Activated CD4-positive, alpha-beta T cell treated with anti-CD3 and anti-CD28 coated beads, Interleukin-2, Interleukin-6, amounts not matched to agents 100 ng/mL and 50 ng/mL, durations not matched to agents 16 hours and 8 hours (primary cell): ENCODE results near the gene NR4A2.
"Not testable (repeated sequence)": the region's sequence is repeated elsewhere in the genome, so short reads cannot be mapped to it uniquely, and the experiment has no call there.

Source experiments
- DNase-seq: peaks from one replicate; pipeline ENCODE4 v3.0.0-alpha.2; 2020

The NR4A2 gene

GRCh38 chr2:156320486-156321098, 11.9 kb downstream of the NR4A2 start:
- DNase-seq: no peak

GRCh38 chr2:156319811-156320485, 12.6 kb downstream of the NR4A2 start:
- no peak for DNase-seq

GRCh38 chr2:156317631-156318030, 14.9 kb downstream of the NR4A2 start:
- no peak for DNase-seq

GRCh38 chr2:156311976-156312375, 20.5 kb downstream of the NR4A2 start:
- no peak for DNase-seq

- no peak for DNase-seq
Observed at GRCh38 chr2:156310773-156311172, 21.7 kb downstream of the NR4A2 start.

GRCh38 chr2:156309917-156310316, 22.6 kb downstream of the NR4A2 start:
- no peak for DNase-seq

- no peak for DNase-seq
Observed at GRCh38 chr2:156309167-156309566, 23.4 kb downstream of the NR4A2 start.

- no peak for DNase-seq
Observed at GRCh38 chr2:156306821-156307220, 25.7 kb downstream of the NR4A2 start.

- no peak for DNase-seq
Observed at GRCh38 chr2:156305121-156305520, 27.4 kb downstream of the NR4A2 start.

GRCh38 chr2:156300337-156300736, 32.2 kb downstream of the NR4A2 start:
- no peak for DNase-seq

- DNase-seq: no peak
Observed at GRCh38 chr2:156294945-156295580, 37.5 kb downstream of the NR4A2 start.

- DNase-seq: not testable (repeated sequence)
Observed at GRCh38 chr2:156293382-156293781, 39.1 kb downstream of the NR4A2 start.

- no peak for DNase-seq
Observed at GRCh38 chr2:156279446-156280150, 52.9 kb downstream of the NR4A2 start.
